Measurements from ENCODE around the gene CPB2.

DNA sequence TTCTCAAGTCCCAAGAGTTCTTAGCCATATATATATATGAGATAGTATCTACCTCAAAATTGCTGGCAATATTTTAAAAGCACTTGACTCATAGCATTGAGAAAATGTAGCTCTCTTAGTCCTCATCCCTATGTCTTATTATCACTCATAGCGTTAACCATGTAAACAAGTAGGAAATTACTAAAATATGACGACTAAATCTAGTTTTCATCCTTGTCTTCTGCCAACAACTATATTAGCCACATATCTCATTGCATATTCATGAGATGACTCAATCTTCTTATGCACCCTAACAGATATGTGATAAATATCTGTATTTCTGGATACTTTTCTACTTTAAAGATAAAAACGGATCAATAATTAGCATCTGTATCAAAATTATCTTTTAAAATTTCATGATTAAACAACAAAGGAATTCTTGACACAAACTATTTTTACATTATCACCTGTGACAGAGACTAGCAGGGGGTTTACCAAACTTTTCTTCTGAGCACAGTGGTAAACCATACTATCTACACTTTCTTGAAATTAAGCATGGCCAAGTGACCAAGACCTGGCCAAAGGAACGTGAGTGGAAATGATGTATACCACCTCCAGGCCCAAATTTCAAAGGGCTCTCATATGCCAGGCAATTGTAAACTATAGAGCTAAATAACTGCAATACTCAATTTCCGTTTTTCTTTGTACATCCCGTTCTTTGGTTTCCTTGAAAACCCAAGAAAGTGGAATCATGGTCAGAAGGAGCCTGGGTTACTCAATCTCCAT lies 98.0 kb downstream of the CPB2 start:
- TF ChIP-seq, protein P1, sequence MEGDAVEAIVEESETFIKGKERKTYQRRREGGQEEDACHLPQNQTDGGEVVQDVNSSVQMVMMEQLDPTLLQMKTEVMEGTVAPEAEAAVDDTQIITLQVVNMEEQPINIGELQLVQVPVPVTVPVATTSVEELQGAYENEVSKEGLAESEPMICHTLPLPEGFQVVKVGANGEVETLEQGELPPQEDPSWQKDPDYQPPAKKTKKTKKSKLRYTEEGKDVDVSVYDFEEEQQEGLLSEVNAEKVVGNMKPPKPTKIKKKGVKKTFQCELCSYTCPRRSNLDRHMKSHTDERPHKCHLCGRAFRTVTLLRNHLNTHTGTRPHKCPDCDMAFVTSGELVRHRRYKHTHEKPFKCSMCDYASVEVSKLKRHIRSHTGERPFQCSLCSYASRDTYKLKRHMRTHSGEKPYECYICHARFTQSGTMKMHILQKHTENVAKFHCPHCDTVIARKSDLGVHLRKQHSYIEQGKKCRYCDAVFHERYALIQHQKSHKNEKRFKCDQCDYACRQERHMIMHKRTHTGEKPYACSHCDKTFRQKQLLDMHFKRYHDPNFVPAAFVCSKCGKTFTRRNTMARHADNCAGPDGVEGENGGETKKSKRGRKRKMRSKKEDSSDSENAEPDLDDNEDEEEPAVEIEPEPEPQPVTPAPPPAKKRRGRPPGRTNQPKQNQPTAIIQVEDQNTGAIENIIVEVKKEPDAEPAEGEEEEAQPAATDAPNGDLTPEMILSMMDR (IDR thresholded peaks at IDR 0.05): no peak
- no peak for TF ChIP-seq ZFX (IDR thresholded peaks at IDR 0.05; ENCODE audit: borderline replicate concordance)

All from 22Rv1 (cell line).